Common myeloid progenitor, CD34-positive (primary cell): ENCODE results near the gene ZNF440.
"Not testable (repeated sequence)": the region's sequence is repeated elsewhere in the genome, so short reads cannot be mapped to it uniquely, and the experiment has no call there.

Experiments
- CTCF ChIA-PET: fragments of 350-600 bp; sonication (Branson Sonifier 250); formaldehyde crosslinking; loops from one replicate; lab custom pipeline; 2021; ENCODE audit warnings: antibody characterized with exemption; lab: Charles Lee
- POLR2A ChIA-PET: fragments of 350-600 bp; sonication (Branson Sonifier 250); formaldehyde crosslinking; loops from one replicate; lab custom pipeline; 2021; ENCODE audit warnings: antibody characterized with exemption; lab: Charles Lee
- DNase-seq, 3 donors: peaks; one replicate each; pipeline versions ENCODE4 v3.0.0 to v3.0.0-alpha.2; 2013
- H3K27ac ChIP-seq, 2 experiments: 1 replicate in 1 of 2; 2 replicates in 1 of 2; pipeline ENCODE4 v1.7.0; 2013; ENCODE audit warnings: inconsistent platforms in 2 of 2, low read length in 2 of 2, mild to moderate bottlenecking in 2 of 2, low read depth in 1 of 2, moderate library complexity in 1 of 2; ENCODE audit not compliant: severe bottlenecking in 2 of 2, insufficient read depth in 1 of 2, poor library complexity in 1 of 2
- H3K27me3 ChIP-seq, 5 experiments: replicated peaks in 2 of 5; 1 replicate in 3 of 5; 2 replicates in 2 of 5; pipeline versions ENCODE4 v1.6.1 to v1.7.0; 2013; ENCODE audit warnings: low read length in 4 of 5, mild to moderate bottlenecking in 2 of 5, moderate library complexity in 2 of 5, inconsistent platforms in 1 of 5; ENCODE audit not compliant: insufficient read depth in 5 of 5, control insufficient read depth in 4 of 5
- H3K36me3 ChIP-seq, 4 experiments: 1 replicate in 2 of 4; 2 replicates in 2 of 4; pipeline versions ENCODE4 v1.6.1 to v1.7.0; 2013; ENCODE audit warnings: low read length in 3 of 4, control low read depth in 1 of 4, mild to moderate bottlenecking in 1 of 4; ENCODE audit not compliant: control insufficient read depth in 4 of 4, insufficient read depth in 4 of 4
- H3K4me1 ChIP-seq, 4 experiments: 1 replicate in 3 of 4; 2 replicates in 1 of 4; pipeline versions ENCODE4 v1.6.1 to v1.7.1; 2013; ENCODE audit warnings: low read length in 3 of 4, mild to moderate bottlenecking in 3 of 4, control low read depth in 1 of 4, inconsistent platforms in 1 of 4, moderate library complexity in 1 of 4; ENCODE audit not compliant: control insufficient read depth in 4 of 4, insufficient read depth in 4 of 4; ENCODE audit errors: control extremely low read depth in 1 of 4
- H3K4me3 ChIP-seq, 7 experiments: 1 replicate in 4 of 7; 2 replicates in 3 of 7; pipeline versions ENCODE4 v1.5.1 to v1.7.0; 2013; ENCODE audit warnings: mild to moderate bottlenecking in 7 of 7, low read length in 6 of 7, moderate library complexity in 6 of 7, inconsistent platforms in 2 of 7, low read depth in 2 of 7, control low read depth in 1 of 7; ENCODE audit not compliant: insufficient read depth in 4 of 7, control insufficient read depth in 1 of 7; ENCODE audit errors: extremely low read depth in 1 of 7
- H3K9me3 ChIP-seq, 5 experiments: 1 replicate in 4 of 5; 2 replicates in 1 of 5; pipeline versions ENCODE4 v1.6.1 to v1.7.1; 2013; ENCODE audit warnings: low read length in 4 of 5, mild to moderate bottlenecking in 2 of 5, inconsistent platforms in 1 of 5, low read depth in 1 of 5, moderate library complexity in 1 of 5; ENCODE audit not compliant: control insufficient read depth in 4 of 5, insufficient read depth in 2 of 5; ENCODE audit errors: control extremely low read depth in 1 of 5
- WGBS: methylation state at CpG from one replicate; pipeline ENCODE4 v1.1.5; 2013; ENCODE audit not compliant: insufficient coverage; 5-methylcytosine and 5-hydroxymethylcytosine counted together

The ZNF440 gene

GRCh38 chr19:11847615-11848014 lies 33.5 kb downstream of the ZNF440 start:
- H3K27me3 ChIP-seq, DNase-seq, H3K27ac ChIP-seq, POLR2A ChIA-PET: not testable (repeated sequence)
- WGBS, result 79% methylated on average over 3 of the region's 6 CpGs
- CTCF ChIA-PET, result interaction anchor here (0.8 to 2.2 kb wide), 4 partner anchors 9 to 50 kb away, joined by 3 to 8 read pairs (median 4); partner anchors contain the start of gene ZNF491
- H3K36me3 ChIP-seq, result peaks cover 3 to 21% (median 10%) of the 10 kb centered on the region in 4 experiments
- H3K9me3 ChIP-seq, result peaks cover 0 to 23% (median 19%) of the 10 kb centered on the region in 5 experiments
- peak overlapping the region in 1 of 7 experiments; percentile 87 for H3K4me3 ChIP-seq
- peaks cover 0 to 25% (median 13%) of the 10 kb centered on the region in 4 experiments for H3K4me1 ChIP-seq

GRCh38 chr19:11848200-11848593 lies 34.1 kb downstream of the ZNF440 start:
- Histone ChIP-seq H3K9me3 (peaks cover 0 to 27% (median 24%) of the 10 kb centered on the region in 5 experiments), H3K36me3 (peaks cover 3 to 26% (median 12%) of the 10 kb centered on the region in 4 experiments), H3K4me1 (peaks cover 0 to 25% (median 13%) of the 10 kb centered on the region in 4 experiments), H3K27me3 (no peaks in the 10 kb centered on the region), H3K27ac (peak overlapping the region in 1 of 2 experiments; percentile 88), H3K4me3 (peak overlapping the region; percentile 40 to 87 (median 74))
- ChIA-PET CTCF (interaction anchor here (1.0 to 2.2 kb wide), 3 partner anchors 33 to 50 kb away, joined by 3 to 8 read pairs (median 4); partner anchors contain the start of gene ZNF491), POLR2A (no interaction called here)
- 46% methylated on average over 7 of the region's 11 CpGs for WGBS
- DNase-seq, result no peak

- H3K36me3 ChIP-seq, result peaks cover 7 to 33% (median 18%) of the 10 kb centered on the region in 4 experiments
- H3K4me1 ChIP-seq, result peaks cover 0 to 25% (median 13%) of the 10 kb centered on the region in 4 experiments
- H3K27ac ChIP-seq, result peak within 1 kb of the TSS; percentile 61 to 88
- WGBS, result under 1% methylated on average over 50 of the region's 59 CpGs
- peak; percentile 89 to 97 (median 97) for DNase-seq
- no peaks in the 10 kb centered on the region for H3K27me3 ChIP-seq
- peak within 1 kb of the TSS; percentile 40 to 87 (median 74) for H3K4me3 ChIP-seq
- POLR2A ChIA-PET, result interaction anchor here (0.6 to 1.0 kb wide), 2 partner anchors 35 to 204 kb away, joined by 3 read pairs; partner anchors contain the start of genes ZNF440 and ZNF878
- H3K9me3 ChIP-seq, result peaks cover 0 to 31% (median 29%) of the 10 kb centered on the region in 5 experiments
- CTCF ChIA-PET, result interaction anchor here (1.0 to 2.2 kb wide), 3 partner anchors 32 to 51 kb away, joined by 3 to 8 read pairs (median 4); partner anchors contain the start of gene ZNF491
These were observed 34.8 kb downstream of the ZNF440 start, which contains the start of gene ZNF439 for GRCh38 chr19:11848594-11849469. Gene ZNF439, plus strand, starts transcription at chr19:11848726. Its CDS starts 142 bp downstream, at chr19:11848868.

GRCh38 chr19:11850289-11850688 lies 36.2 kb downstream of the ZNF440 start:
- H3K36me3 ChIP-seq, result peaks cover 10 to 47% (median 27%) of the 10 kb centered on the region in 4 experiments
- H3K4me3 ChIP-seq, result peak overlapping the region in 4 of 7 experiments; percentile 34 to 87 (median 78)
- POLR2A ChIA-PET, CTCF ChIA-PET, H3K27me3 ChIP-seq, DNase-seq: not testable (repeated sequence)
- 100% methylated on average over 1 of the region's 4 CpGs for WGBS
- peak overlapping the region in 1 of 2 experiments; percentile 88 for H3K27ac ChIP-seq
- peaks cover 0 to 25% (median 13%) of the 10 kb centered on the region in 4 experiments for H3K4me1 ChIP-seq
- H3K9me3 ChIP-seq, result peaks cover under 1 to 44% (median 39%) of the 10 kb centered on the region in 5 experiments

- Histone ChIP-seq H3K4me3 (no peak overlapping the region), H3K9me3 (peaks cover 10 to 73% (median 59%) of the 10 kb centered on the region in 5 experiments), H3K36me3 (peaks cover 14 to 75% (median 44%) of the 10 kb centered on the region in 4 experiments), H3K27ac (no peak overlapping the region), H3K4me1 (peaks cover 0 to 18% (median 6%) of the 10 kb centered on the region in 4 experiments), H3K27me3 (no peaks in the 10 kb centered on the region)
- CTCF ChIA-PET, result interaction anchor here (0.9 kb wide), 1 partner anchor 41 kb away, joined by 3 read pairs; no protein-coding TSS in a partner anchor
- DNase-seq, result no peak
- WGBS, result 50% methylated on average over 2 of the region's 3 CpGs
- POLR2A ChIA-PET, result no interaction called here
These were observed 39.3 kb downstream of the ZNF440 start for GRCh38 chr19:11853358-11853757.

GRCh38 chr19:11856596-11857250 lies 42.6 kb downstream of the ZNF440 start:
- no peak overlapping the region for H3K27ac ChIP-seq
- no peaks in the 10 kb centered on the region for H3K27me3 ChIP-seq
- H3K9me3 ChIP-seq, result peaks cover 13 to 95% (median 79%) of the 10 kb centered on the region in 5 experiments
- 94% methylated on average over 6 of the region's 12 CpGs for WGBS
- POLR2A ChIA-PET, result no interaction called here
- H3K36me3 ChIP-seq, result peaks cover 11 to 95% (median 51%) of the 10 kb centered on the region in 4 experiments
- no peak for DNase-seq
- CTCF ChIA-PET, result interaction anchor here (0.8 kb wide), 1 partner anchor 13 kb away, joined by 3 read pairs; no protein-coding TSS in a partner anchor
- H3K4me3 ChIP-seq, result no peak overlapping the region
- no peaks in the 10 kb centered on the region for H3K4me1 ChIP-seq
